ENCODE results near the gene CD8B. TPM values are rescaled to one million over a fixed set of nuclear protein-coding genes. Genes with fewer than 3 reads are reported as not detected.
"Not testable (repeated sequence)": the region's sequence is repeated elsewhere in the genome, so short reads cannot be mapped to it uniquely, and the experiment has no call there.

CD8B gene
- total and polyA plus RNA-seq, 3 experiments from 2014 or later: 259 to 908 (median 273) TPM

- H3K27me3 ChIP-seq (ENCODE audit: insufficient read depth, low read length, poor library complexity, severe bottlenecking); CTCF ChIA-PET; H3K9me3 Mint-ChIP-seq; H3K4me1 ChIP-seq (ENCODE audit: insufficient read depth, low read length); H3K9me3 ChIP-seq (ENCODE audit: low read length); H3K36me3 ChIP-seq (ENCODE audit: insufficient read depth, low read length); H3K27me3 Mint-ChIP-seq; H3K27ac ChIP-seq (ENCODE audit: low read depth, low read length); POLR2A ChIA-PET; H3K4me3 ChIP-seq (ENCODE audit: low read length): not testable (repeated sequence)
- peaks cover 0 to 51% (median 7%) of the 10 kb centered on the region in 3 donors for H3K36me3 Mint-ChIP-seq
- H3K4me1 Mint-ChIP-seq: peaks cover 47 to 77% (median 69%) of the 10 kb centered on the region in 3 donors
- H3K27ac Mint-ChIP-seq: peak overlapping the region; percentile 82 to 96 (median 94)
- peak overlapping the region; percentile 57 to 87 (median 67) for H3K4me3 Mint-ChIP-seq
- DNase-seq: peak in 2 of 5 donors; percentile 48 to 82
Measured at GRCh38 chr2:86842607-86843234, 19.0 kb downstream of the CD8B start.

GRCh38 chr2:86841330-86841729, 20.4 kb downstream of the CD8B start:
- H3K27ac Mint-ChIP-seq: peak overlapping the region; percentile 82 to 96 (median 94)
- H3K4me3 Mint-ChIP-seq: peak overlapping the region in 5 of 7 donors; percentile 60 to 87 (median 67)
- CTCF ChIA-PET; H3K4me1 ChIP-seq (ENCODE audit: insufficient read depth, low read length); H3K9me3 Mint-ChIP-seq; POLR2A ChIA-PET; H3K27ac ChIP-seq (ENCODE audit: low read depth, low read length); H3K27me3 ChIP-seq (ENCODE audit: insufficient read depth, low read length, poor library complexity, severe bottlenecking); H3K9me3 ChIP-seq (ENCODE audit: low read length); H3K27me3 Mint-ChIP-seq; DNase-seq; H3K36me3 ChIP-seq (ENCODE audit: insufficient read depth, low read length); H3K4me3 ChIP-seq (ENCODE audit: low read length): not testable (repeated sequence)
- H3K36me3 Mint-ChIP-seq: peaks cover 0 to 47% (median 7%) of the 10 kb centered on the region in 3 donors
- peaks cover 58 to 85% (median 82%) of the 10 kb centered on the region in 3 donors for H3K4me1 Mint-ChIP-seq

GRCh38 chr2:86839871-86840548, 21.7 kb downstream of the CD8B start:
- Mint-ChIP-seq H3K27ac (peak overlapping the region; percentile 67 to 95 (median 85)), H3K4me1 (peaks cover 64 to 88% (median 85%) of the 10 kb centered on the region in 3 donors), H3K36me3 (peaks cover 0 to 41% (median 7%) of the 10 kb centered on the region in 3 donors), H3K4me3 (peak overlapping the region in 5 of 7 donors; percentile 29 to 69 (median 52))
- H3K27me3 ChIP-seq (ENCODE audit: insufficient read depth, low read length, poor library complexity, severe bottlenecking); H3K27me3 Mint-ChIP-seq; H3K9me3 Mint-ChIP-seq; CTCF ChIA-PET; H3K36me3 ChIP-seq (ENCODE audit: insufficient read depth, low read length); H3K27ac ChIP-seq (ENCODE audit: low read depth, low read length); H3K9me3 ChIP-seq (ENCODE audit: low read length); H3K4me1 ChIP-seq (ENCODE audit: insufficient read depth, low read length); DNase-seq; H3K4me3 ChIP-seq (ENCODE audit: low read length): not testable (repeated sequence)
- POLR2A ChIA-PET: interaction anchor here (1.7 kb wide), 1 partner anchor 14 kb away, joined by 4 read pairs; no protein-coding TSS in a partner anchor

- DNase-seq: peak in 2 of 5 donors; percentile 50 to 64
- H3K9me3 ChIP-seq (ENCODE audit: low read length); H3K4me3 ChIP-seq (ENCODE audit: low read length); H3K4me1 ChIP-seq (ENCODE audit: insufficient read depth, low read length); H3K9me3 Mint-ChIP-seq; H3K27me3 ChIP-seq (ENCODE audit: insufficient read depth, low read length, poor library complexity, severe bottlenecking); H3K36me3 ChIP-seq (ENCODE audit: insufficient read depth, low read length); CTCF ChIA-PET; H3K27ac ChIP-seq (ENCODE audit: low read depth, low read length); H3K27me3 Mint-ChIP-seq: not testable (repeated sequence)
- POLR2A ChIA-PET: interaction anchor here (1.7 kb wide), 1 partner anchor 14 kb away, joined by 4 read pairs; no protein-coding TSS in a partner anchor
- H3K4me3 Mint-ChIP-seq: peak overlapping the region in 6 of 7 donors; percentile 29 to 69 (median 54)
- H3K4me1 Mint-ChIP-seq: peaks cover 63 to 87% (median 84%) of the 10 kb centered on the region in 3 donors
- peak overlapping the region; percentile 79 to 95 (median 86) for H3K27ac Mint-ChIP-seq
- H3K36me3 Mint-ChIP-seq: peaks cover 0 to 37% (median 5%) of the 10 kb centered on the region in 3 donors
Measured at GRCh38 chr2:86839455-86839854, 22.2 kb downstream of the CD8B start.

- H3K4me1 Mint-ChIP-seq: peaks cover 62 to 86% (median 77%) of the 10 kb centered on the region in 3 donors
- H3K27ac ChIP-seq (ENCODE audit: low read depth, low read length); H3K27me3 Mint-ChIP-seq; H3K4me1 ChIP-seq (ENCODE audit: insufficient read depth, low read length); CTCF ChIA-PET; H3K4me3 ChIP-seq (ENCODE audit: low read length); H3K9me3 ChIP-seq (ENCODE audit: low read length); H3K27me3 ChIP-seq (ENCODE audit: insufficient read depth, low read length, poor library complexity, severe bottlenecking); H3K9me3 Mint-ChIP-seq; H3K36me3 ChIP-seq (ENCODE audit: insufficient read depth, low read length): not testable (repeated sequence)
- peaks cover 0 to 27% (median 4%) of the 10 kb centered on the region in 3 donors for H3K36me3 Mint-ChIP-seq
- H3K27ac Mint-ChIP-seq: peak overlapping the region; percentile 76 to 96 (median 84)
- POLR2A ChIA-PET: interaction anchor here (0.7 to 1.6 kb wide), 2 partner anchors 11 to 15 kb away, joined by 6 to 7 read pairs; no protein-coding TSS in a partner anchor
- H3K4me3 Mint-ChIP-seq: peak overlapping the region in 6 of 7 donors; percentile 30 to 63 (median 38)
- DNase-seq: peak in 1 of 5 donors; percentile 53
Measured at GRCh38 chr2:86837714-86838113, 24.0 kb downstream of the CD8B start.

GRCh38 chr2:86836915-86837695, 24.6 kb downstream of the CD8B start:
- Mint-ChIP-seq H3K27ac (peak overlapping the region; percentile 76 to 96 (median 92)), H3K4me3 (peak overlapping the region; percentile 35 to 80 (median 69)), H3K4me1 (peaks cover 55 to 86% (median 77%) of the 10 kb centered on the region in 3 donors), H3K36me3 (peaks cover 0 to 22% (median 4%) of the 10 kb centered on the region in 3 donors)
- peak in 4 of 5 donors; percentile 29 to 68 (median 53) for DNase-seq
- CTCF ChIA-PET; H3K9me3 ChIP-seq (ENCODE audit: low read length); H3K27me3 Mint-ChIP-seq; H3K36me3 ChIP-seq (ENCODE audit: insufficient read depth, low read length); H3K4me3 ChIP-seq (ENCODE audit: low read length); H3K27me3 ChIP-seq (ENCODE audit: insufficient read depth, low read length, poor library complexity, severe bottlenecking); H3K9me3 Mint-ChIP-seq; H3K27ac ChIP-seq (ENCODE audit: low read depth, low read length): not testable (repeated sequence)
- POLR2A ChIA-PET: interaction anchor here (1.6 kb wide), 1 partner anchor 11 kb away, joined by 6 read pairs; no protein-coding TSS in a partner anchor
- H3K4me1 ChIP-seq (ENCODE audit: insufficient read depth, low read length): peaks cover 11% of the 10 kb centered on the region

GRCh38 chr2:86835548-86835889, 26.2 kb downstream of the CD8B start:
- H3K4me3 ChIP-seq (ENCODE audit: low read length); CTCF ChIA-PET; DNase-seq; H3K9me3 Mint-ChIP-seq; H3K27me3 Mint-ChIP-seq; H3K36me3 ChIP-seq (ENCODE audit: insufficient read depth, low read length); H3K27ac ChIP-seq (ENCODE audit: low read depth, low read length); H3K27me3 ChIP-seq (ENCODE audit: insufficient read depth, low read length, poor library complexity, severe bottlenecking); POLR2A ChIA-PET; H3K9me3 ChIP-seq (ENCODE audit: low read length): not testable (repeated sequence)
- Mint-ChIP-seq H3K4me1 (peaks cover 52 to 87% (median 76%) of the 10 kb centered on the region in 3 donors), H3K4me3 (peak overlapping the region in 2 of 7 donors; percentile 13 to 23), H3K36me3 (peaks cover 0 to 12% (median 1%) of the 10 kb centered on the region in 3 donors), H3K27ac (peak overlapping the region; percentile 50 to 94 (median 78))
- peaks cover 18% of the 10 kb centered on the region for H3K4me1 ChIP-seq (ENCODE audit: insufficient read depth, low read length)
